Stimulated activated CD4-positive, alpha-beta T cell treated with anti-CD3 and anti-CD28 coated beads, Interleukin-15, amount 100 ng/mL, for 1 hour (primary cell): Measurements from ENCODE around the gene DUS1L.

Experiments
- DNase-seq, 2 donors: peaks; one replicate each; pipeline ENCODE4 v3.0.0-alpha.2; 2020; ENCODE audit warnings: low read depth in 1 of 2, low spot score in 1 of 2

The DUS1L gene

GRCh38 chr17:82065638-82066303, at the start of gene DUS1L:
Gene DUS1L, minus strand, starts transcription at chr17:82065804. Its CDS starts 745 bp downstream, at chr17:82065059.
- peak; percentile 55 to 70 for DNase-seq

- DNase-seq = no peak
Measured at GRCh38 chr17:82114872-82115271, 49.3 kb upstream of the DUS1L start.

- DNase-seq = no peak
Measured at GRCh38 chr17:82114447-82114846, 48.8 kb upstream of the DUS1L start.

- no peak for DNase-seq
Measured at GRCh38 chr17:82113941-82114340, 48.3 kb upstream of the DUS1L start.

GRCh38 chr17:82113422-82113821, 47.8 kb upstream of the DUS1L start:
- DNase-seq = no peak

GRCh38 chr17:82112914-82113311, 47.3 kb upstream of the DUS1L start:
- DNase-seq = no peak

- no peak for DNase-seq
Measured at GRCh38 chr17:82112181-82112913, 46.7 kb upstream of the DUS1L start.

GRCh38 chr17:82110298-82110697, 44.7 kb upstream of the DUS1L start:
- no peak for DNase-seq

- DNase-seq = no peak
Measured at GRCh38 chr17:82108961-82109475, 43.4 kb upstream of the DUS1L start.

GRCh38 chr17:82108496-82108945, 42.9 kb upstream of the DUS1L start:
- no peak for DNase-seq

GRCh38 chr17:82108038-82108437, 42.4 kb upstream of the DUS1L start:
- no peak for DNase-seq

GRCh38 chr17:82107341-82107860, 41.8 kb upstream of the DUS1L start:
- no peak for DNase-seq

GRCh38 chr17:82106688-82107305, 41.2 kb upstream of the DUS1L start:
- no peak for DNase-seq

- peak; percentile 24 to 29 for DNase-seq
Measured at GRCh38 chr17:82105882-82106687, 40.5 kb upstream of the DUS1L start.

GRCh38 chr17:82105417-82105881, 39.8 kb upstream of the DUS1L start:
- DNase-seq = no peak

- no peak for DNase-seq
Measured at GRCh38 chr17:82104797-82105416, 39.3 kb upstream of the DUS1L start.

GRCh38 chr17:82103553-82104451, 38.2 kb upstream of the DUS1L start:
- DNase-seq = no peak

- DNase-seq = no peak
Measured at GRCh38 chr17:82101767-82102679, 36.4 kb upstream of the DUS1L start.
